22Rv1 (cell line): Measurements from ENCODE around the gene CEP57.

Experiments
- ZFX ChIP-seq: fragments of 450-650 bp; IDR thresholded peaks from 2 replicates; pipeline ENCODE4 v1.6.1; 2017; ENCODE audit warnings: antibody characterized with exemption, borderline replicate concordance
- TF ChIP-seq, protein P1 (sequence below): fragments of 450-650 bp; IDR thresholded peaks from 2 replicates; pipeline ENCODE4 v1.5.1; 2017; ENCODE audit warnings: mild to moderate bottlenecking

GRCh38 chr11:95767498-95767897, 22.8 kb upstream of the CEP57 start:
- TF ChIP-seq, protein P1, sequence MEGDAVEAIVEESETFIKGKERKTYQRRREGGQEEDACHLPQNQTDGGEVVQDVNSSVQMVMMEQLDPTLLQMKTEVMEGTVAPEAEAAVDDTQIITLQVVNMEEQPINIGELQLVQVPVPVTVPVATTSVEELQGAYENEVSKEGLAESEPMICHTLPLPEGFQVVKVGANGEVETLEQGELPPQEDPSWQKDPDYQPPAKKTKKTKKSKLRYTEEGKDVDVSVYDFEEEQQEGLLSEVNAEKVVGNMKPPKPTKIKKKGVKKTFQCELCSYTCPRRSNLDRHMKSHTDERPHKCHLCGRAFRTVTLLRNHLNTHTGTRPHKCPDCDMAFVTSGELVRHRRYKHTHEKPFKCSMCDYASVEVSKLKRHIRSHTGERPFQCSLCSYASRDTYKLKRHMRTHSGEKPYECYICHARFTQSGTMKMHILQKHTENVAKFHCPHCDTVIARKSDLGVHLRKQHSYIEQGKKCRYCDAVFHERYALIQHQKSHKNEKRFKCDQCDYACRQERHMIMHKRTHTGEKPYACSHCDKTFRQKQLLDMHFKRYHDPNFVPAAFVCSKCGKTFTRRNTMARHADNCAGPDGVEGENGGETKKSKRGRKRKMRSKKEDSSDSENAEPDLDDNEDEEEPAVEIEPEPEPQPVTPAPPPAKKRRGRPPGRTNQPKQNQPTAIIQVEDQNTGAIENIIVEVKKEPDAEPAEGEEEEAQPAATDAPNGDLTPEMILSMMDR = no peak
- no peak for TF ChIP-seq ZFX
